ENCODE measurements around the gene RGP1. TPM values are rescaled to one million over a fixed set of nuclear protein-coding genes. Genes with fewer than 3 reads are reported as not detected.

Gene RGP1
- total and polyA plus RNA-seq, 2 donors, result 6.5 to 7.4 TPM

GRCh38 chr9:35797311-35798109 is 48.4 kb downstream of the RGP1 start:
- Histone ChIP-seq H3K9me3 (ENCODE audit: control insufficient read depth in 2 of 2, insufficient read depth in 1 of 2, low read length in 1 of 2) (no peaks in the 10 kb centered on the region), H3K27me3 (ENCODE audit: control insufficient read depth in 2 of 2, insufficient read depth in 1 of 2, low read length in 1 of 2) (no peaks in the 10 kb centered on the region), H3K4me1 (ENCODE audit: control insufficient read depth in 2 of 2, insufficient read depth in 2 of 2, low read length in 2 of 2) (peaks cover 0 to 2% of the 10 kb centered on the region in 2 donors), H3K36me3 (ENCODE audit: control insufficient read depth in 2 of 2, insufficient read depth in 2 of 2, low read length in 1 of 2) (peaks cover 3 to 18% of the 10 kb centered on the region in 2 donors), H3K27ac (ENCODE audit: low read depth in 1 of 2, low read length in 1 of 2) (no peak overlapping the region), H3K4me3 (ENCODE audit: low read length in 2 of 2) (no peak overlapping the region)
- 97% methylated on average over 6 of the region's 6 CpGs for WGBS
- no peak for DNase-seq (ENCODE audit: low read depth in 6 of 9, low spot score in 9 of 9)

GRCh38 chr9:35798658-35799374 is 49.7 kb downstream of the RGP1 start:
- peaks cover 3 to 12% of the 10 kb centered on the region in 2 donors for H3K36me3 ChIP-seq (ENCODE audit: control insufficient read depth in 2 of 2, insufficient read depth in 2 of 2, low read length in 1 of 2)
- 94% methylated on average over 4 of the region's 4 CpGs for WGBS
- no peak for DNase-seq (ENCODE audit: low read depth in 6 of 9, low spot score in 9 of 9)
- peaks cover 0 to 2% of the 10 kb centered on the region in 2 donors for H3K4me1 ChIP-seq (ENCODE audit: control insufficient read depth in 2 of 2, insufficient read depth in 2 of 2, low read length in 2 of 2)
- no peak overlapping the region for H3K27ac ChIP-seq (ENCODE audit: low read depth in 1 of 2, low read length in 1 of 2)
- H3K4me3 ChIP-seq (ENCODE audit: low read length in 2 of 2), result no peak overlapping the region
- H3K9me3 ChIP-seq (ENCODE audit: control insufficient read depth in 2 of 2, insufficient read depth in 1 of 2, low read length in 1 of 2), result no peaks in the 10 kb centered on the region
- no peaks in the 10 kb centered on the region for H3K27me3 ChIP-seq (ENCODE audit: control insufficient read depth in 2 of 2, insufficient read depth in 1 of 2, low read length in 1 of 2)

- no peak overlapping the region for H3K4me3 ChIP-seq (ENCODE audit: low read length in 2 of 2)
- peaks cover 3 to 14% of the 10 kb centered on the region in 2 donors for H3K36me3 ChIP-seq (ENCODE audit: control insufficient read depth in 2 of 2, insufficient read depth in 2 of 2, low read length in 1 of 2)
- no peaks in the 10 kb centered on the region for H3K27me3 ChIP-seq (ENCODE audit: control insufficient read depth in 2 of 2, insufficient read depth in 1 of 2, low read length in 1 of 2)
- WGBS, result 97% methylated on average over 7 of the region's 7 CpGs
- H3K4me1 ChIP-seq (ENCODE audit: control insufficient read depth in 2 of 2, insufficient read depth in 2 of 2, low read length in 2 of 2), result no peaks in the 10 kb centered on the region
- H3K9me3 ChIP-seq (ENCODE audit: control insufficient read depth in 2 of 2, insufficient read depth in 1 of 2, low read length in 1 of 2), result no peaks in the 10 kb centered on the region
- DNase-seq (ENCODE audit: low read depth in 6 of 9, low spot score in 9 of 9), result no peak
- no peak overlapping the region for H3K27ac ChIP-seq (ENCODE audit: low read depth in 1 of 2, low read length in 1 of 2)
Measured at GRCh38 chr9:35800530-35800929, 51.4 kb downstream of the RGP1 start.

GRCh38 chr9:35801328-35802128 is 52.4 kb downstream of the RGP1 start:
- H3K27me3 ChIP-seq (ENCODE audit: control insufficient read depth in 2 of 2, insufficient read depth in 1 of 2, low read length in 1 of 2), result no peaks in the 10 kb centered on the region
- H3K4me1 ChIP-seq (ENCODE audit: control insufficient read depth in 2 of 2, insufficient read depth in 2 of 2, low read length in 2 of 2), result no peaks in the 10 kb centered on the region
- no peak for DNase-seq (ENCODE audit: low read depth in 6 of 9, low spot score in 9 of 9)
- H3K4me3 ChIP-seq (ENCODE audit: low read length in 2 of 2), result no peak overlapping the region
- peaks cover 10 to 23% of the 10 kb centered on the region in 2 donors for H3K36me3 ChIP-seq (ENCODE audit: control insufficient read depth in 2 of 2, insufficient read depth in 2 of 2, low read length in 1 of 2)
- H3K9me3 ChIP-seq (ENCODE audit: control insufficient read depth in 2 of 2, insufficient read depth in 1 of 2, low read length in 1 of 2), result no peaks in the 10 kb centered on the region
- WGBS, result 94% methylated on average over 13 of the region's 13 CpGs
- H3K27ac ChIP-seq (ENCODE audit: low read depth in 1 of 2, low read length in 1 of 2), result no peak overlapping the region

GRCh38 chr9:35806101-35806500 is 57.0 kb downstream of the RGP1 start:
- no peak for DNase-seq (ENCODE audit: low read depth in 6 of 9, low spot score in 9 of 9)
- peaks cover 13 to 29% of the 10 kb centered on the region in 2 donors for H3K36me3 ChIP-seq (ENCODE audit: control insufficient read depth in 2 of 2, insufficient read depth in 2 of 2, low read length in 1 of 2)
- no peak overlapping the region for H3K4me3 ChIP-seq (ENCODE audit: low read length in 2 of 2)
- H3K27me3 ChIP-seq (ENCODE audit: control insufficient read depth in 2 of 2, insufficient read depth in 1 of 2, low read length in 1 of 2), result no peaks in the 10 kb centered on the region
- H3K27ac ChIP-seq (ENCODE audit: low read depth in 1 of 2, low read length in 1 of 2), result no peak overlapping the region
- 98% methylated on average over 8 of the region's 8 CpGs for WGBS
- peaks cover 4 to 7% of the 10 kb centered on the region in 2 donors for H3K4me1 ChIP-seq (ENCODE audit: control insufficient read depth in 2 of 2, insufficient read depth in 2 of 2, low read length in 2 of 2)
- H3K9me3 ChIP-seq (ENCODE audit: control insufficient read depth in 2 of 2, insufficient read depth in 1 of 2, low read length in 1 of 2), result no peaks in the 10 kb centered on the region

Other genes starting within 250 kb of the RGP1 start
- gene TESK1, start 144.0 kb upstream of the RGP1 start, total RNA-seq, result 9.3 TPM
- gene TESK1, start 144.0 kb upstream of the RGP1 start, polyA plus RNA-seq, result 32.8 TPM
- gene CD72, start 130.9 kb upstream of the RGP1 start, total RNA-seq, result 6.8 TPM
- gene CD72, start 130.9 kb upstream of the RGP1 start, polyA plus RNA-seq, result 23.6 TPM
- gene SIT1, start 98.4 kb upstream of the RGP1 start, total RNA-seq, result 174 TPM
- gene SIT1, start 98.4 kb upstream of the RGP1 start, polyA plus RNA-seq, result 42.2 TPM
- 22,838 TPM for gene RMRP, start 91.3 kb upstream of the RGP1 start, total RNA-seq
- gene RMRP, start 91.3 kb upstream of the RGP1 start, polyA plus RNA-seq, result 13.0 TPM
- gene CCDC107, start 91.0 kb upstream of the RGP1 start, total RNA-seq, result 25.6 TPM
- 43.2 TPM for gene CCDC107, start 91.0 kb upstream of the RGP1 start, polyA plus RNA-seq
- gene ARHGEF39, start 84.1 kb upstream of the RGP1 start, total RNA-seq, result 3.9 TPM
- gene ARHGEF39, start 84.1 kb upstream of the RGP1 start, polyA plus RNA-seq, result 1.5 TPM
- 1.0 TPM for gene CA9, start 75.4 kb upstream of the RGP1 start, total RNA-seq
- gene CA9, start 75.4 kb upstream of the RGP1 start, polyA plus RNA-seq, result 0.50 TPM
- gene TPM2, start 59.4 kb upstream of the RGP1 start, total RNA-seq, result 28.6 TPM
- gene TPM2, start 59.4 kb upstream of the RGP1 start, polyA plus RNA-seq, result 475 TPM
- 83.0 TPM for gene TLN1, start 17.1 kb upstream of the RGP1 start, total RNA-seq
- gene TLN1, start 17.1 kb upstream of the RGP1 start, polyA plus RNA-seq, result 74.5 TPM
- gene CREB3, start 16.6 kb upstream of the RGP1 start, total RNA-seq, result 23.2 TPM
- 25.6 TPM for gene CREB3, start 16.6 kb upstream of the RGP1 start, polyA plus RNA-seq
- 21.7 TPM for gene GBA2, start 59 bp upstream of the RGP1 start, total RNA-seq
- 36.9 TPM for gene GBA2, start 59 bp upstream of the RGP1 start, polyA plus RNA-seq
- not detected for gene MSMP, start 5.0 kb downstream of the RGP1 start, total RNA-seq
- 0.25 TPM for gene MSMP, start 5.0 kb downstream of the RGP1 start, polyA plus RNA-seq
- gene NPR2, start 42.3 kb downstream of the RGP1 start, total RNA-seq, result 4.3 TPM
- 9.3 TPM for gene NPR2, start 42.3 kb downstream of the RGP1 start, polyA plus RNA-seq
- 3.1 TPM for gene SPAG8, start 63.0 kb downstream of the RGP1 start, total RNA-seq
- 3.4 TPM for gene SPAG8, start 63.0 kb downstream of the RGP1 start, polyA plus RNA-seq
- 68.4 TPM for gene HINT2, start 65.8 kb downstream of the RGP1 start, total RNA-seq
- 68.3 TPM for gene HINT2, start 65.8 kb downstream of the RGP1 start, polyA plus RNA-seq
- gene FAM221B, start 79.4 kb downstream of the RGP1 start, total RNA-seq, result under 0.01 TPM
- 0.05 TPM for gene FAM221B, start 79.4 kb downstream of the RGP1 start, polyA plus RNA-seq
- gene TMEM8B, start 79.9 kb downstream of the RGP1 start, total RNA-seq, result 1.5 TPM
- 11.9 TPM for gene TMEM8B, start 79.9 kb downstream of the RGP1 start, polyA plus RNA-seq
- not detected for gene OR13J1, start 121.1 kb downstream of the RGP1 start, total RNA-seq
- gene OR13J1, start 121.1 kb downstream of the RGP1 start, polyA plus RNA-seq, result not detected
- 0.14 TPM for gene HRCT1, start 156.9 kb downstream of the RGP1 start, total RNA-seq
- gene HRCT1, start 156.9 kb downstream of the RGP1 start, polyA plus RNA-seq, result 6.1 TPM
- gene SPAAR, start 160.2 kb downstream of the RGP1 start, total RNA-seq, result 0.09 TPM
- gene SPAAR, start 160.2 kb downstream of the RGP1 start, polyA plus RNA-seq, result 1.2 TPM
- gene OR2S2, start 208.9 kb downstream of the RGP1 start, total RNA-seq, result not detected
- 0.02 TPM for gene OR2S2, start 208.9 kb downstream of the RGP1 start, polyA plus RNA-seq

All from thymus (tissue), 11 donors.